HEK293 (cell line): ENCODE measurements around the gene GJD3.

Experiments used
- BCL6B ChIP-seq: fragments of 450-650 bp; formaldehyde crosslinking; IDR thresholded peaks from 2 replicates; pipeline ENCODE4 v1.5.1; 2017; ENCODE audit warnings: missing biosample characterization, missing genetic modification characterization
- EGR2 ChIP-seq: fragments of 450-650 bp; formaldehyde crosslinking; IDR thresholded peaks from 2 replicates; pipeline ENCODE4 v1.5.1; 2016; ENCODE audit warnings: low read depth, missing biosample characterization, missing genetic modification characterization
- GLIS1 ChIP-seq: fragments of 450-650 bp; formaldehyde crosslinking; IDR thresholded peaks from 2 replicates; pipeline ENCODE4 v1.5.1; 2016; ENCODE audit warnings: missing biosample characterization, missing genetic modification characterization
- KLF9 ChIP-seq: fragments of 450-650 bp; formaldehyde crosslinking; IDR thresholded peaks from 2 replicates; pipeline ENCODE4 v1.5.1; 2016; ENCODE audit warnings: missing biosample characterization, missing genetic modification characterization, low read depth
- PRDM2 ChIP-seq: fragments of 450-650 bp; formaldehyde crosslinking; IDR thresholded peaks from 2 replicates; pipeline ENCODE4 v1.5.1; 2016; ENCODE audit warnings: missing biosample characterization, missing genetic modification characterization, borderline replicate concordance
- ZNF114 ChIP-seq: fragments of 450-650 bp; formaldehyde crosslinking; IDR thresholded peaks from 2 replicates; pipeline ENCODE4 v1.5.0; 2017; ENCODE audit warnings: missing biosample characterization, missing genetic modification characterization
- ZNF2 ChIP-seq: fragments of 450-650 bp; formaldehyde crosslinking; IDR thresholded peaks from 2 replicates; pipeline ENCODE4 v1.5.1; 2016; ENCODE audit warnings: missing biosample characterization, missing genetic modification characterization
- ZNF202 ChIP-seq: fragments of 450-650 bp; formaldehyde crosslinking; IDR thresholded peaks from 2 replicates; pipeline ENCODE4 v1.5.1; 2016; ENCODE audit warnings: missing biosample characterization, missing genetic modification characterization, borderline replicate concordance
- ZNF214 ChIP-seq: fragments of 450-650 bp; formaldehyde crosslinking; IDR thresholded peaks from 2 replicates; pipeline ENCODE4 v1.5.1; 2017; ENCODE audit warnings: missing biosample characterization, mild to moderate bottlenecking, missing genetic modification characterization, borderline replicate concordance
- ZNF514 ChIP-seq: fragments of 450-650 bp; formaldehyde crosslinking; IDR thresholded peaks from 2 replicates; pipeline ENCODE4 v1.5.1; 2016; ENCODE audit warnings: missing biosample characterization, missing genetic modification characterization
- ZNF529 ChIP-seq: fragments of 450-650 bp; formaldehyde crosslinking; IDR thresholded peaks from 2 replicates; pipeline ENCODE4 v1.5.1; 2017; ENCODE audit warnings: missing genetic modification characterization, missing biosample characterization; ENCODE audit not compliant: insufficient replicate concordance
- ZNF571 ChIP-seq: fragments of 450-650 bp; formaldehyde crosslinking; IDR thresholded peaks from 2 replicates; pipeline ENCODE4 v1.5.0; 2017; ENCODE audit warnings: missing biosample characterization, missing genetic modification characterization
- ZNF580 ChIP-seq: fragments of 450-650 bp; formaldehyde crosslinking; IDR thresholded peaks from 2 replicates; pipeline ENCODE4 v1.5.1; 2016; ENCODE audit warnings: missing biosample characterization, missing genetic modification characterization
- ZNF596 ChIP-seq: fragments of 450-650 bp; IDR thresholded peaks from 2 replicates; pipeline ENCODE4 v1.5.0; 2018; ENCODE audit warnings: missing biosample characterization, mild to moderate bottlenecking, missing genetic modification characterization, moderate library complexity
- ZNF664 ChIP-seq: fragments of 450-650 bp; formaldehyde crosslinking; IDR thresholded peaks from 2 replicates; pipeline ENCODE4 v1.5.1; 2016; ENCODE audit warnings: missing biosample characterization, missing genetic modification characterization
- ZNF768 ChIP-seq: fragments of 450-650 bp; formaldehyde crosslinking; IDR thresholded peaks from 2 replicates; pipeline ENCODE4 v1.5.1; 2018; ENCODE audit warnings: missing biosample characterization, mild to moderate bottlenecking, missing genetic modification characterization
- ZNF785 ChIP-seq: fragments of 450-650 bp; formaldehyde crosslinking; IDR thresholded peaks from 2 replicates; pipeline ENCODE4 v1.5.1; 2016; ENCODE audit warnings: missing biosample characterization, missing genetic modification characterization
- TF ChIP-seq, protein P1 (sequence below): fragments of 450-650 bp; formaldehyde crosslinking; IDR thresholded peaks from 2 replicates; pipeline ENCODE4 v1.5.1; 2016; ENCODE audit warnings: missing biosample characterization, missing genetic modification characterization
- TF ChIP-seq, protein P2 (sequence below): fragments of 450-650 bp; formaldehyde crosslinking; IDR thresholded peaks from 2 replicates; pipeline ENCODE4 v1.5.1; 2017; ENCODE audit warnings: missing biosample characterization, missing genetic modification characterization
- TF ChIP-seq, protein P3 (sequence below): fragments of 450-650 bp; formaldehyde crosslinking; IDR thresholded peaks from 2 replicates; pipeline ENCODE4 v1.5.1; 2016; ENCODE audit warnings: missing biosample characterization, missing genetic modification characterization
- TF ChIP-seq, protein P4 (sequence below): fragments of 450-650 bp; formaldehyde crosslinking; IDR thresholded peaks from 2 replicates; pipeline ENCODE4 v1.5.1; 2016; ENCODE audit warnings: missing biosample characterization, missing genetic modification characterization

GJD3 gene

GRCh38 chr17:40341808-40342503, 22.6 kb downstream of the GJD3 start (continued):
- peak; percentile 34; the same call in 1 of the 2 replicates for TF ChIP-seq EGR2
- TF ChIP-seq, protein P1, sequence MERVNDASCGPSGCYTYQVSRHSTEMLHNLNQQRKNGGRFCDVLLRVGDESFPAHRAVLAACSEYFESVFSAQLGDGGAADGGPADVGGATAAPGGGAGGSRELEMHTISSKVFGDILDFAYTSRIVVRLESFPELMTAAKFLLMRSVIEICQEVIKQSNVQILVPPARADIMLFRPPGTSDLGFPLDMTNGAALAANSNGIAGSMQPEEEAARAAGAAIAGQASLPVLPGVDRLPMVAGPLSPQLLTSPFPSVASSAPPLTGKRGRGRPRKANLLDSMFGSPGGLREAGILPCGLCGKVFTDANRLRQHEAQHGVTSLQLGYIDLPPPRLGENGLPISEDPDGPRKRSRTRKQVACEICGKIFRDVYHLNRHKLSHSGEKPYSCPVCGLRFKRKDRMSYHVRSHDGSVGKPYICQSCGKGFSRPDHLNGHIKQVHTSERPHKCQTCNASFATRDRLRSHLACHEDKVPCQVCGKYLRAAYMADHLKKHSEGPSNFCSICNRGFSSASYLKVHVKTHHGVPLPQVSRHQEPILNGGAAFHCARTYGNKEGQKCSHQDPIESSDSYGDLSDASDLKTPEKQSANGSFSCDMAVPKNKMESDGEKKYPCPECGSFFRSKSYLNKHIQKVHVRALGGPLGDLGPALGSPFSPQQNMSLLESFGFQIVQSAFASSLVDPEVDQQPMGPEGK (tag by site-specific recombination) = peak; percentile 86
- no peak for TF ChIP-seq ZNF202
- peak; percentile 81 for TF ChIP-seq KLF9 (tag by site-specific recombination)
- no peak for TF ChIP-seq ZNF514 (tag by site-specific recombination)
- no peak for TF ChIP-seq ZNF529 (tag by site-specific recombination)
- TF ChIP-seq ZNF596 (tag by site-specific recombination) = no peak
- no peak for TF ChIP-seq ZNF785 (tag by site-specific recombination)
- TF ChIP-seq, protein P2, sequence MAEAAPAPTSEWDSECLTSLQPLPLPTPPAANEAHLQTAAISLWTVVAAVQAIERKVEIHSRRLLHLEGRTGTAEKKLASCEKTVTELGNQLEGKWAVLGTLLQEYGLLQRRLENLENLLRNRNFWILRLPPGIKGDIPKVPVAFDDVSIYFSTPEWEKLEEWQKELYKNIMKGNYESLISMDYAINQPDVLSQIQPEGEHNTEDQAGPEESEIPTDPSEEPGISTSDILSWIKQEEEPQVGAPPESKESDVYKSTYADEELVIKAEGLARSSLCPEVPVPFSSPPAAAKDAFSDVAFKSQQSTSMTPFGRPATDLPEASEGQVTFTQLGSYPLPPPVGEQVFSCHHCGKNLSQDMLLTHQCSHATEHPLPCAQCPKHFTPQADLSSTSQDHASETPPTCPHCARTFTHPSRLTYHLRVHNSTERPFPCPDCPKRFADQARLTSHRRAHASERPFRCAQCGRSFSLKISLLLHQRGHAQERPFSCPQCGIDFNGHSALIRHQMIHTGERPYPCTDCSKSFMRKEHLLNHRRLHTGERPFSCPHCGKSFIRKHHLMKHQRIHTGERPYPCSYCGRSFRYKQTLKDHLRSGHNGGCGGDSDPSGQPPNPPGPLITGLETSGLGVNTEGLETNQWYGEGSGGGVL = peak; percentile 99
- no peak for TF ChIP-seq ZNF571 (tag by site-specific recombination)
- TF ChIP-seq, protein P3, sequence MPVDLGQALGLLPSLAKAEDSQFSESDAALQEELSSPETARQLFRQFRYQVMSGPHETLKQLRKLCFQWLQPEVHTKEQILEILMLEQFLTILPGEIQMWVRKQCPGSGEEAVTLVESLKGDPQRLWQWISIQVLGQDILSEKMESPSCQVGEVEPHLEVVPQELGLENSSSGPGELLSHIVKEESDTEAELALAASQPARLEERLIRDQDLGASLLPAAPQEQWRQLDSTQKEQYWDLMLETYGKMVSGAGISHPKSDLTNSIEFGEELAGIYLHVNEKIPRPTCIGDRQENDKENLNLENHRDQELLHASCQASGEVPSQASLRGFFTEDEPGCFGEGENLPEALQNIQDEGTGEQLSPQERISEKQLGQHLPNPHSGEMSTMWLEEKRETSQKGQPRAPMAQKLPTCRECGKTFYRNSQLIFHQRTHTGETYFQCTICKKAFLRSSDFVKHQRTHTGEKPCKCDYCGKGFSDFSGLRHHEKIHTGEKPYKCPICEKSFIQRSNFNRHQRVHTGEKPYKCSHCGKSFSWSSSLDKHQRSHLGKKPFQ (tag by site-specific recombination) = no peak
- peak; percentile 20; the same call in 1 of the 2 replicates for TF ChIP-seq ZNF2 (tag by site-specific recombination)
- no peak for TF ChIP-seq GLIS1 (tag by site-specific recombination)
- TF ChIP-seq PRDM2 (tag by site-specific recombination) = no peak
- TF ChIP-seq ZNF768 (tag by site-specific recombination) = no peak
- TF ChIP-seq BCL6B (tag by site-specific recombination) = no peak
- TF ChIP-seq, protein P4, sequence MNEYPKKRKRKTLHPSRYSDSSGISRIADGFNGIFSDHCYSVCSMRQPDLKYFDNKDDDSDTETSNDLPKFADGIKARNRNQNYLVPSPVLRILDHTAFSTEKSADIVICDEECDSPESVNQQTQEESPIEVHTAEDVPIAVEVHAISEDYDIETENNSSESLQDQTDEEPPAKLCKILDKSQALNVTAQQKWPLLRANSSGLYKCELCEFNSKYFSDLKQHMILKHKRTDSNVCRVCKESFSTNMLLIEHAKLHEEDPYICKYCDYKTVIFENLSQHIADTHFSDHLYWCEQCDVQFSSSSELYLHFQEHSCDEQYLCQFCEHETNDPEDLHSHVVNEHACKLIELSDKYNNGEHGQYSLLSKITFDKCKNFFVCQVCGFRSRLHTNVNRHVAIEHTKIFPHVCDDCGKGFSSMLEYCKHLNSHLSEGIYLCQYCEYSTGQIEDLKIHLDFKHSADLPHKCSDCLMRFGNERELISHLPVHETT = peak; percentile 26; the same call in 1 of the 2 replicates
- TF ChIP-seq ZNF114 (tag by site-specific recombination) = no peak
- TF ChIP-seq ZNF664 (tag by site-specific recombination) = no peak
- no peak for TF ChIP-seq ZNF214 (tag by site-specific recombination)
- TF ChIP-seq ZNF580 (tag by site-specific recombination) = no peak
